ENCODE data around the gene STAT5B.
A peak's percentile ranks its signal among the peaks of the same experiment; 100 is the strongest.
"Not testable (repeated sequence)": the region's sequence is repeated elsewhere in the genome, so short reads cannot be mapped to it uniquely, and the experiment has no call there.

Gene STAT5B

GRCh38 chr17:42305543-42306384 lies 29.6 kb upstream of the STAT5B start:
- peak; percentile 24 to 70 (median 33) for DNase-seq

GRCh38 chr17:42305031-42305330 lies 28.8 kb upstream of the STAT5B start:
- DNase-seq, result not testable (repeated sequence)

GRCh38 chr17:42304187-42305030 lies 28.2 kb upstream of the STAT5B start:
- DNase-seq, result no peak

GRCh38 chr17:42303694-42304093 lies 27.5 kb upstream of the STAT5B start:
- DNase-seq, result no peak

GRCh38 chr17:42301022-42301421 lies 24.8 kb upstream of the STAT5B start:
- no peak for DNase-seq

GRCh38 chr17:42299913-42300312 lies 23.7 kb upstream of the STAT5B start:
- DNase-seq, result not testable (repeated sequence)

GRCh38 chr17:42299361-42299760 lies 23.2 kb upstream of the STAT5B start:
- DNase-seq, result not testable (repeated sequence)

- DNase-seq, result not testable (repeated sequence)
Observed at GRCh38 chr17:42297775-42298174, 21.6 kb upstream of the STAT5B start.

- no peak for DNase-seq
Observed at GRCh38 chr17:42296012-42296411, 19.8 kb upstream of the STAT5B start.

- no peak for DNase-seq
Observed at GRCh38 chr17:42294469-42295398, 18.5 kb upstream of the STAT5B start.

- no peak for DNase-seq
Observed at GRCh38 chr17:42291129-42291528, 14.9 kb upstream of the STAT5B start.

GRCh38 chr17:42290577-42290976 lies 14.4 kb upstream of the STAT5B start:
- no peak for DNase-seq

- peak in 5 of 6 experiments; percentile 12 to 54 (median 22) for DNase-seq
Observed at GRCh38 chr17:42289611-42290181, 13.5 kb upstream of the STAT5B start.

GRCh38 chr17:42288803-42289610 lies 12.8 kb upstream of the STAT5B start:
- DNase-seq, result peak; percentile 35 to 83 (median 55)

GRCh38 chr17:42287977-42288802 lies 12.0 kb upstream of the STAT5B start, which contains the start of gene STAT5A:
TSS of gene STAT5A (plus strand) at chr17:42288498. CDS start at chr17:42289412, 914 bp downstream.
- peak; percentile 60 to 76 (median 68) for DNase-seq

- peak; percentile 25 to 56 (median 34) for DNase-seq
Observed at GRCh38 chr17:42287305-42287976, 11.2 kb upstream of the STAT5B start.

- DNase-seq, result no peak
Observed at GRCh38 chr17:42286411-42287221, 10.4 kb upstream of the STAT5B start.

- no peak for DNase-seq
Observed at GRCh38 chr17:42285346-42286050, 9.3 kb upstream of the STAT5B start.
